ENCODE measurements around the gene RIT1. TPM values are rescaled to one million over a fixed set of nuclear protein-coding genes. Genes with fewer than 3 reads are reported as not detected.
A peak's percentile ranks its signal among the peaks of the same experiment; 100 is the strongest.

Gene RIT1
- total and polyA plus RNA-seq, 2 of the 13 experiments (the other 11 are each of a cell fraction or from before 2014, with no cell fraction given): 12.2 to 32.2 TPM

DNA sequence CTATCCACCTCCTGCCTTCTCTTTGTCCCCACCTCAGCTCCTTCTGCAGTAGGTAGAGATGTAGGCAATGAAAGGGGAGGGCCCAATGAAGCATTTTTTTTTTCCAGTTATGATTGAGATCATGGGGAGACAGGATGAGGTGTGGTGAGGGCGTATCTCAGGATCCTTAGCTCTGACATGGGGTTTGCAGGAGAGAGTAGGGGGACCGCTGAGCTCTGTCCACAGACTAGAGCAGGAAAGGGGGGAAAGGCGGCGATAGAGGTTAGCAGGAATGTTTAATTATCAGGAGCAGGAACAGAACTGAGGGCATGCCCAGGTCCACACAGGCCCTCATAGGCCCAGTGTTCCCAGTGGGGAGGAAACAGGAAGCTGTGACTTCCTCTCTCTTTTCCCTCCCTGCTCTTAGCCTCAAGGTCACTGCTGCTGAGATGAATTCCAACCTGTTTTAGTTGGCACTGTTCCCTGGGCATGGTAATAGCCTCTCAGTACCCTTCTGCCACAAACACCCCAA lies 29.4 kb upstream of the RIT1 start (continued):
- 0 out of 2 replicates have a peak, but pooled peaks have one; percentile 18 for TF ChIP-seq CREM (IDR thresholded peaks at IDR 0.05)
- TF ChIP-seq CREM (CRISPR knock-in tag; IDR thresholded peaks at IDR 0.05): no peak
- TF ChIP-seq FOXJ3 (CRISPR knock-in tag; IDR thresholded peaks at IDR 0.05; ENCODE audit: borderline replicate concordance): no peak
- TF ChIP-seq WIZ (CRISPR knock-in tag; IDR thresholded peaks at IDR 0.05): no peak
- TF ChIP-seq, protein P1, sequence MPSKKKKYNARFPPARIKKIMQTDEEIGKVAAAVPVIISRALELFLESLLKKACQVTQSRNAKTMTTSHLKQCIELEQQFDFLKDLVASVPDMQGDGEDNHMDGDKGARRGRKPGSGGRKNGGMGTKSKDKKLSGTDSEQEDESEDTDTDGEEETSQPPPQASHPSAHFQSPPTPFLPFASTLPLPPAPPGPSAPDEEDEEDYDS (CRISPR knock-in tag; IDR thresholded peaks at IDR 0.05): peak; percentile 69; the same call in 1 of the 2 replicates
- TF ChIP-seq, protein P2, sequence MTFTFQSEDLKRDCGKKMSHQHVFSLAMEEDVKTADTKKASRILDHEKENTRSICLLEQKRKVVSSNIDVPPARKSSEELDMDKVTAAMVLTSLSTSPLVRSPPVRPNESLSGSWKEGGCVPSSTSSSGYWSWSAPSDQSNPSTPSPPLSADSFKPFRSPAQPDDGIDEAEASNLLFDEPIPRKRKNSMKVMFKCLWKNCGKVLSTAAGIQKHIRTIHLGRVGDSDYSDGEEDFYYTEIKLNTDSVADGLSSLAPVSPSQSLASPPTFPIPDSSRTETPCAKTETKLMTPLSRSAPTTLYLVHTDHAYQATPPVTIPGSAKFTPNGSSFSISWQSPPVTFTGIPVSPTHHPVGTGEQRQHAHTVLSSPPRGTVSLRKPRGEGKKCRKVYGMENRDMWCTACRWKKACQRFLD (CRISPR knock-in tag; IDR thresholded peaks at IDR 0.05; ENCODE audit: borderline replicate concordance): no peak
- TF ChIP-seq BHLHE40 (IDR thresholded peaks at IDR 0.05; ENCODE audit: low read length): no peak
- TF ChIP-seq SIN3A (IDR thresholded peaks at IDR 0.05; ENCODE audit: borderline replicate concordance, low read depth, low read length): 0 out of 2 replicates have a peak, but pooled peaks have one; percentile 7
- no peak for TF ChIP-seq ZNF292 (CRISPR knock-in tag; IDR thresholded peaks at IDR 0.05; ENCODE audit: borderline replicate concordance, low read depth)
- TF ChIP-seq, protein P3, sequence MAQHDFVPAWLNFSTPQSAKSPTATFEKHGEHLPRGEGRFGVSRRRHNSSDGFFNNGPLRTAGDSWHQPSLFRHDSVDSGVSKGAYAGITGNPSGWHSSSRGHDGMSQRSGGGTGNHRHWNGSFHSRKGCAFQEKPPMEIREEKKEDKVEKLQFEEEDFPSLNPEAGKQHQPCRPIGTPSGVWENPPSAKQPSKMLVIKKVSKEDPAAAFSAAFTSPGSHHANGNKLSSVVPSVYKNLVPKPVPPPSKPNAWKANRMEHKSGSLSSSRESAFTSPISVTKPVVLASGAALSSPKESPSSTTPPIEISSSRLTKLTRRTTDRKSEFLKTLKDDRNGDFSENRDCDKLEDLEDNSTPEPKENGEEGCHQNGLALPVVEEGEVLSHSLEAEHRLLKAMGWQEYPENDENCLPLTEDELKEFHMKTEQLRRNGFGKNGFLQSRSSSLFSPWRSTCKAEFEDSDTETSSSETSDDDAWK (CRISPR knock-in tag; IDR thresholded peaks at IDR 0.05): no peak
- no peak for TF ChIP-seq ZNF773 (CRISPR knock-in tag; IDR thresholded peaks at IDR 0.05; ENCODE audit: borderline replicate concordance)
- TF ChIP-seq, protein P4, sequence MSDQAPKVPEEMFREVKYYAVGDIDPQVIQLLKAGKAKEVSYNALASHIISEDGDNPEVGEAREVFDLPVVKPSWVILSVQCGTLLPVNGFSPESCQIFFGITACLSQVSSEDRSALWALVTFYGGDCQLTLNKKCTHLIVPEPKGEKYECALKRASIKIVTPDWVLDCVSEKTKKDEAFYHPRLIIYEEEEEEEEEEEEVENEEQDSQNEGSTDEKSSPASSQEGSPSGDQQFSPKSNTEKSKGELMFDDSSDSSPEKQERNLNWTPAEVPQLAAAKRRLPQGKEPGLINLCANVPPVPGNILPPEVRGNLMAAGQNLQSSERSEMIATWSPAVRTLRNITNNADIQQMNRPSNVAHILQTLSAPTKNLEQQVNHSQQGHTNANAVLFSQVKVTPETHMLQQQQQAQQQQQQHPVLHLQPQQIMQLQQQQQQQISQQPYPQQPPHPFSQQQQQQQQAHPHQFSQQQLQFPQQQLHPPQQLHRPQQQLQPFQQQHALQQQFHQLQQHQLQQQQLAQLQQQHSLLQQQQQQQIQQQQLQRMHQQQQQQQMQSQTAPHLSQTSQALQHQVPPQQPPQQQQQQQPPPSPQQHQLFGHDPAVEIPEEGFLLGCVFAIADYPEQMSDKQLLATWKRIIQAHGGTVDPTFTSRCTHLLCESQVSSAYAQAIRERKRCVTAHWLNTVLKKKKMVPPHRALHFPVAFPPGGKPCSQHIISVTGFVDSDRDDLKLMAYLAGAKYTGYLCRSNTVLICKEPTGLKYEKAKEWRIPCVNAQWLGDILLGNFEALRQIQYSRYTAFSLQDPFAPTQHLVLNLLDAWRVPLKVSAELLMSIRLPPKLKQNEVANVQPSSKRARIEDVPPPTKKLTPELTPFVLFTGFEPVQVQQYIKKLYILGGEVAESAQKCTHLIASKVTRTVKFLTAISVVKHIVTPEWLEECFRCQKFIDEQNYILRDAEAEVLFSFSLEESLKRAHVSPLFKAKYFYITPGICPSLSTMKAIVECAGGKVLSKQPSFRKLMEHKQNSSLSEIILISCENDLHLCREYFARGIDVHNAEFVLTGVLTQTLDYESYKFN (CRISPR knock-in tag; conservative IDR thresholded peaks at IDR 0.05): peak; percentile 74
- TF ChIP-seq, protein P5, sequence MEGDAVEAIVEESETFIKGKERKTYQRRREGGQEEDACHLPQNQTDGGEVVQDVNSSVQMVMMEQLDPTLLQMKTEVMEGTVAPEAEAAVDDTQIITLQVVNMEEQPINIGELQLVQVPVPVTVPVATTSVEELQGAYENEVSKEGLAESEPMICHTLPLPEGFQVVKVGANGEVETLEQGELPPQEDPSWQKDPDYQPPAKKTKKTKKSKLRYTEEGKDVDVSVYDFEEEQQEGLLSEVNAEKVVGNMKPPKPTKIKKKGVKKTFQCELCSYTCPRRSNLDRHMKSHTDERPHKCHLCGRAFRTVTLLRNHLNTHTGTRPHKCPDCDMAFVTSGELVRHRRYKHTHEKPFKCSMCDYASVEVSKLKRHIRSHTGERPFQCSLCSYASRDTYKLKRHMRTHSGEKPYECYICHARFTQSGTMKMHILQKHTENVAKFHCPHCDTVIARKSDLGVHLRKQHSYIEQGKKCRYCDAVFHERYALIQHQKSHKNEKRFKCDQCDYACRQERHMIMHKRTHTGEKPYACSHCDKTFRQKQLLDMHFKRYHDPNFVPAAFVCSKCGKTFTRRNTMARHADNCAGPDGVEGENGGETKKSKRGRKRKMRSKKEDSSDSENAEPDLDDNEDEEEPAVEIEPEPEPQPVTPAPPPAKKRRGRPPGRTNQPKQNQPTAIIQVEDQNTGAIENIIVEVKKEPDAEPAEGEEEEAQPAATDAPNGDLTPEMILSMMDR (CRISPR knock-in tag; IDR thresholded peaks at IDR 0.05): peak; percentile 4; the same call in 1 of the 2 replicates
- TF ChIP-seq ZNF678 (CRISPR knock-in tag; IDR thresholded peaks at IDR 0.05): no peak
- TF ChIP-seq, protein P6, sequence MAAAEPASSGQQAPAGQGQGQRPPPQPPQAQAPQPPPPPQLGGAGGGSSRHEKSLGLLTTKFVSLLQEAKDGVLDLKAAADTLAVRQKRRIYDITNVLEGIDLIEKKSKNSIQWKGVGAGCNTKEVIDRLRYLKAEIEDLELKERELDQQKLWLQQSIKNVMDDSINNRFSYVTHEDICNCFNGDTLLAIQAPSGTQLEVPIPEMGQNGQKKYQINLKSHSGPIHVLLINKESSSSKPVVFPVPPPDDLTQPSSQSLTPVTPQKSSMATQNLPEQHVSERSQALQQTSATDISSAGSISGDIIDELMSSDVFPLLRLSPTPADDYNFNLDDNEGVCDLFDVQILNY (CRISPR knock-in tag; conservative IDR thresholded peaks at IDR 0.05): no peak
- TF ChIP-seq ZNF556 (CRISPR knock-in tag; IDR thresholded peaks at IDR 0.05; ENCODE audit: borderline replicate concordance): no peak
- 0 out of 2 replicates have a peak, but pooled peaks have one; percentile 40 for TF ChIP-seq ZNF143 (CRISPR knock-in tag; IDR thresholded peaks at IDR 0.05)
